Brain microvascular endothelial cell (primary cell): ENCODE data around the gene TSPAN17.

ENCODE experiments used
- DNase-seq: peaks from one replicate; pipeline ENCODE4 v3.0.0-alpha.2; 2020
- H3K27ac ChIP-seq: fragments of 250-450 bp; sonication (Bioruptor Pico); 2 replicates; pipeline ENCODE4 v1.5.1; 2020; ENCODE audit warnings: mild to moderate bottlenecking, moderate library complexity
- H3K27me3 ChIP-seq: fragments of 250-450 bp; sonication (Bioruptor Pico); replicated peaks from 2 replicates; pipeline ENCODE4 v1.5.1; 2020; ENCODE audit warnings: mild to moderate bottlenecking
- H3K36me3 ChIP-seq: fragments of 250-450 bp; sonication (Bioruptor Pico); replicated peaks from 2 replicates; pipeline ENCODE4 v1.5.1; 2020; ENCODE audit warnings: mild to moderate bottlenecking
- H3K4me3 ChIP-seq: 2 replicates; pipeline ENCODE4 v1.5.1; 2011; ENCODE audit warnings: low read depth, mild to moderate bottlenecking, control low read depth, low read length, moderate library complexity
- in situ Hi-C: cut with HindIII; loops from 2 replicates; pipeline ENCODE4 v1.10.0; 2017; ENCODE audit warnings: low sequenced_read_pairs, low pct_ligation_motif_present
- TF ChIP-seq, protein P1 (sequence below): IDR thresholded peaks from 2 replicates; pipeline ENCODE4 v1.5.1; 2011; ENCODE audit warnings: low read depth, mild to moderate bottlenecking, moderate library complexity, low read length, control low read depth, inconsistent platforms; ENCODE audit errors: missing control alignments

TSPAN17 gene

DNA sequence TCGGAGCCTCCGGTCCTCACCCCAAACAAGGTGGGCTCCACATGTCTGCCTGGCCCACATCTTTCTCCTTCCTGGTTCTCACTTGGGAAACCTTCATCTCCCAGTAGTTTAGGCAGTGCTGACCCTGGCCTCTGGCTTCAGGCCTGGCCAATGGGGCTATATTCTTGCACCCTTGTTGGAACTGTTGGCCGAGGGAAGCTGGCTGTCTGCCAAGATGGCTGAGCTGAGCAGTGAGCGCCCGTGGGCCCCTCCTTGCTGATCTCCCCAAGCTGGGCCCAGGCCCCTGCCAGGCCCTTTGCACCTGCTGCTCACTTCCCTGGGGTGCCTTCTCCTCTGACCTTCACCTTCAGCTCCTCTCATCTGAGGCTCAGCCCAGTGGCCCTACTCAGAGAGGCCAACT lies 31.3 kb downstream of the TSPAN17 start:
- Histone ChIP-seq H3K27me3 (peaks cover 38% of the 10 kb centered on the region), H3K36me3 (no peaks in the 10 kb centered on the region), H3K4me3 (no peak overlapping the region), H3K27ac (no peak overlapping the region)
- no peak for DNase-seq
- in situ Hi-C loops: no loop called here
- TF ChIP-seq, protein P1, sequence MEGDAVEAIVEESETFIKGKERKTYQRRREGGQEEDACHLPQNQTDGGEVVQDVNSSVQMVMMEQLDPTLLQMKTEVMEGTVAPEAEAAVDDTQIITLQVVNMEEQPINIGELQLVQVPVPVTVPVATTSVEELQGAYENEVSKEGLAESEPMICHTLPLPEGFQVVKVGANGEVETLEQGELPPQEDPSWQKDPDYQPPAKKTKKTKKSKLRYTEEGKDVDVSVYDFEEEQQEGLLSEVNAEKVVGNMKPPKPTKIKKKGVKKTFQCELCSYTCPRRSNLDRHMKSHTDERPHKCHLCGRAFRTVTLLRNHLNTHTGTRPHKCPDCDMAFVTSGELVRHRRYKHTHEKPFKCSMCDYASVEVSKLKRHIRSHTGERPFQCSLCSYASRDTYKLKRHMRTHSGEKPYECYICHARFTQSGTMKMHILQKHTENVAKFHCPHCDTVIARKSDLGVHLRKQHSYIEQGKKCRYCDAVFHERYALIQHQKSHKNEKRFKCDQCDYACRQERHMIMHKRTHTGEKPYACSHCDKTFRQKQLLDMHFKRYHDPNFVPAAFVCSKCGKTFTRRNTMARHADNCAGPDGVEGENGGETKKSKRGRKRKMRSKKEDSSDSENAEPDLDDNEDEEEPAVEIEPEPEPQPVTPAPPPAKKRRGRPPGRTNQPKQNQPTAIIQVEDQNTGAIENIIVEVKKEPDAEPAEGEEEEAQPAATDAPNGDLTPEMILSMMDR: no peak

DNA sequence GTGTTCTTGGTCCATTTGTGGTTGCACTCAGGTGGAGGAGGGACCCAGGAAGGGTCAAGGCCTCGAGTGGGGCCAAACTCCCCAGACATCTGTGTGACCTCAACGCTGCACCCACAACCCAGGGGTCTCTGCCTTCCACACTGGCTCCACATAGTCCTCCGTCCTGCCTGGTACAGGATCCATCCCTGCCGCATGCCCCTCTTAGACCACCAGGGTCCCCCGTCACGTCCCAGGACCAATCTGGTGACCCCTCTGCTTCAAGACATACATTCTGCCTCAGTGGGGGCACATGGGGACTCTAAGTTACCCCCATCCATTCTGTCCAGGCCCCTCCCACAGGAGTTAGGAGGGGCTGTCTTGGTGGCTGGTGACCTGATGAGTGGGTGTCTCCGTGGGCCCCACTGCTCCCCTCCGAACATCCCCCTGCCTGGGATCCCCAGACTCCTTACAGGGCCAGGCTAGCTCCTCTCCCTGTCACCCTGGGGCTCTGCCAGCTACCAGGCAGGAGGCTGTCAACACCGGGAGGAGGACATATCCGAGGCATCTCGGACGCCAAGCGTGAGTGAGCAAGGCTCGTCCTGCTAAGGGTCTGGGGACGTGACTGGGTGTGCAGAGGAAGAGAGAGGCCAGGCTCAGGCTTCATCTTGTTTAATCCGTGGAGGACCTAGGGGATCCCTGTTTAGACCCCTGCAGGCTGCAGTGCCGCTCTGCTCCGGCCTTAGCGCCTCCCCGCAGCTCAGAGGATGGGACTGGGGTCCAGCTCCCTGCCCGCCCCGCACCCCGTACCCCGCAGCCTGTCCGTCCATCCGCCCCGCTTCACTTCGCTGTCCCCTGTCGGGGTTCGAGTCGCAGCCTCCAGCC lies 32.3 kb downstream of the TSPAN17 start:
- Histone ChIP-seq H3K36me3 (no peaks in the 10 kb centered on the region), H3K4me3 (no peak overlapping the region), H3K27ac (no peak overlapping the region), H3K27me3 (peaks cover 37% of the 10 kb centered on the region)
- TF ChIP-seq, protein P1: no peak
- no peak for DNase-seq
- in situ Hi-C loops: no loop called here

DNA sequence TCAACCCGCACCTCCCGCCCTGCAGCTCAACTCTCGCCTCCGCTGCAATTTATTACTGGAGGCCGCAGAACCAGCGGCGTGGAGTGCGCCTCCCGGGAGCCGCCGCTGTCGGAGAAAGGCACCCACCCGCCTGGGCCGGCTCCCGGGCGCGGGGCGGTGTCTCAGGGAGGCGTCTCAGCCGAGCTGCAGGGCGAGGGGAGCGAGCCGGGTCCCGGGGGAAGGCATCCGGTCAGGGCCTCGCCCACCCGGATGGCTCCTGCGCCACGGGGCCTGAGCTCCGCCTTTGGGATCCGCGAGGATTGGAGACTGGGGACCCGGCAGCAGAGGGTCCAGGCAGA lies 32.9 kb downstream of the TSPAN17 start:
- in situ Hi-C loops: no loop called here
- TF ChIP-seq, protein P1: no peak
- no peak for DNase-seq
- peaks cover 38% of the 10 kb centered on the region for H3K27me3 ChIP-seq
- no peak overlapping the region for H3K4me3 ChIP-seq
- no peaks in the 10 kb centered on the region for H3K36me3 ChIP-seq
- H3K27ac ChIP-seq: no peak overlapping the region

DNA sequence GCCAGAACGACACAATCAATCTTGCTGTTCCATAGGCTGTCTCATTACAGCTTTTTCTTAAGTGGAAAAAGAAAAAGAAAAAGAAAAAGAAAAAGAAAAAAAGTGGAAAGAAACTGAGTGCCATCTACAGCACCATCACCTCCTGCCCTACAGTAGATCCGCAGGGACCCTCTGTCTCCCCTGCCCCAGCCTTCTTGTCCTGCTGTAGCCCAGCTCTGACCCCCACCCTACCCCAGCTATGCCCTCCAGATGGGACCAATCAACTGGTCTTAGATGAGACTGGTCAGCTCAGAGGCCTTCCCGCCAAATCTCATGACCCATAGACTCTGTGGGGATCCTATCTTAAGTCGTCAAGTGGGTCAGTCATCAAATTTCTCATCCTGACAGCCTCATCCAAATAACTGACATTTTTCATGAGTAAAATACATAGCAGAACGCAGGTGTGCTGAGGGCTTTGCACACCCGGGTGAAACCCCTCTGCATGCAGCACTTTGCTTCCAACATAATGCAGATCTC lies 34.8 kb downstream of the TSPAN17 start:
- no peak for DNase-seq
- TF ChIP-seq, protein P1: no peak
- Histone ChIP-seq H3K27me3 (peaks cover 38% of the 10 kb centered on the region), H3K27ac (no peak overlapping the region), H3K4me3 (no peak overlapping the region), H3K36me3 (no peaks in the 10 kb centered on the region)
- in situ Hi-C loops: no loop called here

DNA sequence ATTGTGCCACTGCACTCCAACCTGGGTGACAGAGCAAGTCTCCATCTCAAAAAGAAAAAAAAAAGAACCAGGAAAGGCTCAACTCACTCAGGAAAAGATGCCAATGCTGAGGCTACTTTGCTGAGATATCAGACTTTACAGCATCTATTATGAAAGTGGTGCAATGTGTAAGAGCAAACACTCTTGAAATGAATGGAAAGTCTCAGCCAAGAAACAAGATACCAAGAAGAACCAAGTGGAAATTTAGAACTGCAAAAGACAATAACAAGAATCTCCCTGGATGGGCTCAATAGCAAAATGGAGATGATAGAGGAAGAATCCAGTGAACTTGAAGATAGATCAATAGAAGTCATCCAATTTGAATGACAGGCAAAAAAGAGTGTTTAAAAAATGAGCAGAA lies 37.7 kb downstream of the TSPAN17 start:
- Histone ChIP-seq H3K4me3 (no peak overlapping the region), H3K27ac (no peak overlapping the region), H3K36me3 (no peaks in the 10 kb centered on the region), H3K27me3 (peaks cover 27% of the 10 kb centered on the region)
- DNase-seq: no peak
- in situ Hi-C loops: no loop called here
- TF ChIP-seq, protein P1: no peak
